ENCODE data around the gene DAB1.

GRCh38 chr1:57067863-57068262 is 356.0 kb downstream of the DAB1 start:
- TF ChIP-seq CTCF (IDR thresholded peaks at IDR 0.05; ENCODE audit: insufficient read depth, low read length, poor library complexity, severe bottlenecking) (no peak), EZH2phosphoT487 (conservative IDR thresholded peaks at IDR 0.05; ENCODE audit: low read length) (no peak)
